HEK293 (cell line): ENCODE results near the gene EDAR.

Source experiments
- CTCF ChIA-PET: fragments of 350-600 bp; formaldehyde crosslinking; extraction: SDS; loops from one replicate; lab custom pipeline; 2021; ENCODE audit warnings: antibody characterized with exemption; lab: Yijun Ruan, JAX
- POLR2A ChIA-PET: fragments of 300-600 bp; formaldehyde crosslinking; extraction: SDS; loops from one replicate; lab custom pipeline; 2020; ENCODE audit warnings: antibody characterized with exemption, inconsistent platforms; lab: Yijun Ruan, JAX
- H3K27ac ChIP-seq: fragments of 200-500 bp; sonication (Bioruptor generic); 2 replicates; pipeline ENCODE4 v1.5.1; 2014; ENCODE audit warnings: low read depth, low read length, control low read depth, inconsistent platforms; ENCODE audit errors: extremely low read depth
- H3K36me3 ChIP-seq, 2 experiments: fragments of 200-500 bp in 1 of 2; sonication (Bioruptor generic) in 1 of 2; 1 replicate in 1 of 2; 2 replicates in 1 of 2; pipeline ENCODE4 v1.5.1; 2014 to 2017; ENCODE audit warnings: inconsistent platforms in 2 of 2, low read length in 2 of 2; ENCODE audit not compliant: control insufficient read depth in 2 of 2, insufficient read depth in 1 of 2
- H3K4me1 ChIP-seq: fragments of 200-500 bp; sonication (Bioruptor generic); 2 replicates; pipeline ENCODE4 v1.5.1; 2014; ENCODE audit warnings: mild to moderate bottlenecking, low read length, inconsistent platforms; ENCODE audit not compliant: control insufficient read depth, insufficient read depth
- H3K4me3 ChIP-seq: 2 replicates; pipeline ENCODE4 v1.5.1; 2011; ENCODE audit warnings: low read depth, mild to moderate bottlenecking, control low read depth, low read length, moderate library complexity
- H3K9me3 ChIP-seq: fragments of 200-500 bp; sonication (Bioruptor generic); 2 replicates; pipeline ENCODE4 v1.5.1; 2014; ENCODE audit warnings: low read depth, low read length, inconsistent platforms; ENCODE audit not compliant: control insufficient read depth, insufficient read depth
- CTCF ChIP-seq: fragments of 450-650 bp; formaldehyde crosslinking; IDR thresholded peaks from 2 replicates; pipeline ENCODE4 v1.5.1; 2016; ENCODE audit warnings: missing biosample characterization, missing genetic modification characterization
- EGR2 ChIP-seq: fragments of 450-650 bp; formaldehyde crosslinking; IDR thresholded peaks from 2 replicates; pipeline ENCODE4 v1.5.1; 2016; ENCODE audit warnings: low read depth, missing biosample characterization, missing genetic modification characterization
- GLIS1 ChIP-seq: fragments of 450-650 bp; formaldehyde crosslinking; IDR thresholded peaks from 2 replicates; pipeline ENCODE4 v1.5.1; 2016; ENCODE audit warnings: missing biosample characterization, missing genetic modification characterization
- INSM2 ChIP-seq: fragments of 450-650 bp; formaldehyde crosslinking; IDR thresholded peaks from 2 replicates; pipeline ENCODE4 v1.5.1; 2016; ENCODE audit warnings: missing biosample characterization, missing genetic modification characterization
- OVOL3 ChIP-seq: fragments of 450-650 bp; formaldehyde crosslinking; IDR thresholded peaks from 2 replicates; pipeline ENCODE4 v1.5.1; 2016; ENCODE audit warnings: missing biosample characterization, missing genetic modification characterization
- PRDM10 ChIP-seq: fragments of 450-650 bp; formaldehyde crosslinking; IDR thresholded peaks from 2 replicates; pipeline ENCODE4 v1.5.1; 2016; ENCODE audit warnings: missing biosample characterization, missing genetic modification characterization
- PRDM4 ChIP-seq: fragments of 450-650 bp; formaldehyde crosslinking; IDR thresholded peaks from 2 replicates; pipeline ENCODE4 v1.5.1; 2017; ENCODE audit warnings: missing biosample characterization, missing genetic modification characterization
- ZBTB17 ChIP-seq: fragments of 450-650 bp; formaldehyde crosslinking; IDR thresholded peaks from 2 replicates; pipeline ENCODE4 v1.5.1; 2016; ENCODE audit warnings: missing biosample characterization, missing genetic modification characterization
- ZBTB21 ChIP-seq: fragments of 450-650 bp; formaldehyde crosslinking; IDR thresholded peaks from 2 replicates; pipeline ENCODE4 v1.5.1; 2017; ENCODE audit warnings: missing biosample characterization, missing genetic modification characterization
- ZBTB6 ChIP-seq: fragments of 450-650 bp; formaldehyde crosslinking; IDR thresholded peaks from 2 replicates; pipeline ENCODE4 v1.5.1; 2017; ENCODE audit warnings: missing biosample characterization, missing genetic modification characterization
- ZEB2 ChIP-seq: fragments of 450-650 bp; formaldehyde crosslinking; IDR thresholded peaks from 2 replicates; pipeline ENCODE4 v1.5.1; 2016; ENCODE audit warnings: missing biosample characterization, missing genetic modification characterization
- ZNF140 ChIP-seq: fragments of 450-650 bp; formaldehyde crosslinking; IDR thresholded peaks from 2 replicates; pipeline ENCODE4 v1.5.1; 2016; ENCODE audit warnings: missing biosample characterization, missing genetic modification characterization
- ZNF148 ChIP-seq: fragments of 450-650 bp; formaldehyde crosslinking; IDR thresholded peaks from 2 replicates; pipeline ENCODE4 v1.5.0; 2017; ENCODE audit warnings: missing biosample characterization, missing genetic modification characterization, borderline replicate concordance
- ZNF239 ChIP-seq: fragments of 450-650 bp; formaldehyde crosslinking; IDR thresholded peaks from 2 replicates; pipeline ENCODE4 v1.5.1; 2016; ENCODE audit warnings: missing biosample characterization, missing genetic modification characterization
- ZNF292 ChIP-seq: fragments of 450-650 bp; formaldehyde crosslinking; IDR thresholded peaks from 2 replicates; pipeline ENCODE4 v1.5.1; 2016; ENCODE audit warnings: low read depth, missing biosample characterization, missing genetic modification characterization, borderline replicate concordance
- ZNF521 ChIP-seq: fragments of 450-650 bp; formaldehyde crosslinking; IDR thresholded peaks from 2 replicates; pipeline ENCODE4 v1.5.1; 2017; ENCODE audit warnings: missing biosample characterization, mild to moderate bottlenecking, missing genetic modification characterization
- ZNF623 ChIP-seq: fragments of 450-650 bp; formaldehyde crosslinking; IDR thresholded peaks from 2 replicates; pipeline ENCODE4 v1.5.1; 2016; ENCODE audit warnings: missing biosample characterization, missing genetic modification characterization
- ZNF629 ChIP-seq: fragments of 450-650 bp; formaldehyde crosslinking; IDR thresholded peaks from 2 replicates; pipeline ENCODE4 v1.5.1; 2017; ENCODE audit warnings: missing biosample characterization, missing genetic modification characterization
- ZSCAN23 ChIP-seq: fragments of 450-650 bp; formaldehyde crosslinking; IDR thresholded peaks from 2 replicates; pipeline ENCODE4 v1.5.1; 2016; ENCODE audit warnings: missing biosample characterization, missing genetic modification characterization
- ZSCAN5A ChIP-seq: fragments of 450-650 bp; formaldehyde crosslinking; IDR thresholded peaks from 2 replicates; pipeline ENCODE4 v1.5.1; 2016; ENCODE audit warnings: missing biosample characterization, missing genetic modification characterization

The EDAR gene

GRCh38 chr2:108994178-108994577 lies 5.2 kb upstream of the EDAR start:
- Histone ChIP-seq H3K4me1 (peaks cover 6% of the 10 kb centered on the region), H3K36me3 (no peaks in the 10 kb centered on the region), H3K4me3 (no peak overlapping the region), H3K9me3 (no peaks in the 10 kb centered on the region), H3K27ac (no peak overlapping the region)
- POLR2A ChIA-PET, result no interaction called here
- CTCF ChIA-PET, result no interaction called here
- no peak for TF ChIP-seq INSM2 (tag by site-specific recombination)
- 0 out of 2 replicates have a peak, but pooled peaks have one; percentile 14 for TF ChIP-seq ZNF629 (tag by site-specific recombination)
- TF ChIP-seq ZBTB21, result no peak
- no peak for TF ChIP-seq ZNF521 (tag by site-specific recombination)
- no peak for TF ChIP-seq CTCF
- no peak for TF ChIP-seq ZBTB17 (tag by site-specific recombination)
- TF ChIP-seq ZNF292 (tag by site-specific recombination), result no peak
- TF ChIP-seq ZNF140, result no peak
- TF ChIP-seq ZSCAN5A (tag by site-specific recombination), result no peak
- TF ChIP-seq ZNF623 (tag by site-specific recombination), result no peak
- TF ChIP-seq ZNF148, result no peak
- 0 out of 2 replicates have a peak, but pooled peaks have one; percentile 26 for TF ChIP-seq GLIS1 (tag by site-specific recombination)
- no peak for TF ChIP-seq EGR2
- TF ChIP-seq OVOL3 (tag by site-specific recombination), result no peak
- TF ChIP-seq ZEB2 (tag by site-specific recombination), result no peak
- TF ChIP-seq ZSCAN23 (tag by site-specific recombination), result no peak
- peak; percentile 57 for TF ChIP-seq PRDM4
- TF ChIP-seq PRDM10, result no peak
- no peak for TF ChIP-seq ZBTB6
- no peak for TF ChIP-seq ZNF239 (tag by site-specific recombination)
